Right cardiac atrium (tissue), 5 donors: ENCODE measurements around the gene DUOX1. TPM values are rescaled to one million over a fixed set of nuclear protein-coding genes. Genes with fewer than 3 reads are reported as not detected.

Experiments used
- ATAC-seq, 2 donors: fragments of 200-7000 bp; cut with Tn5 transposase; one replicate each; pipeline versions ENCODE4 v1.8.0 to v1.9.1; 2020; ENCODE audit warnings: moderate library complexity in 2 of 2, mild to moderate bottlenecking in 1 of 2
- DNase-seq, 3 donors: peaks; one replicate each; pipeline ENCODE4 v3.0.0-alpha.2; 2020
- H3K27ac ChIP-seq: one replicate; pipeline ENCODE4 v1.5.1; 2013; ENCODE audit warnings: mild to moderate bottlenecking, low read length, control low read depth, moderate library complexity
- H3K27me3 ChIP-seq: one replicate; pipeline ENCODE4 v1.6.1; 2013; ENCODE audit not compliant: control insufficient read depth, insufficient read depth
- H3K4me1 ChIP-seq: one replicate; pipeline ENCODE4 v1.6.1; 2013; ENCODE audit warnings: low read length; ENCODE audit not compliant: control insufficient read depth, insufficient read depth
- H3K4me3 ChIP-seq: one replicate; pipeline ENCODE4 v1.5.1; 2013; ENCODE audit warnings: low read length, control low read depth
- H3K9me3 ChIP-seq: one replicate; pipeline ENCODE4 v1.6.1; 2013; ENCODE audit warnings: low read length; ENCODE audit not compliant: control insufficient read depth
- WGBS: extraction: QIAGEN DNeasy Blood & Tissue Kit; methylation state at CpG from one replicate; pipeline ENCODE4 v1.1.7; 2013; 5-methylcytosine and 5-hydroxymethylcytosine counted together
- intact Hi-C, 4 donors: fragments of 100-400 bp; cut with DNase I; formaldehyde crosslinking; loops; one replicate each; pipeline versions ENCODE4 v1.11.0 to v1.14.0; 2022 to 2023
- polyA plus RNA-seq: library from polyadenylated mRNA; stranded (reverse); fragments of 200-250 nt; gene quantifications from one replicate; pipeline ENCODE4 v1.2.3, GENCODE V29; 2013
- total RNA-seq, 4 donors: library from RNA; stranded (reverse); fragmentation: NEBNext Ultra II Directional; extraction: Animal tissue kit (Norgen Biotek cat#: 25700); gene quantifications; one replicate each; pipeline ENCODE4 v1.2.1, GENCODE V29; 2021
- donor health status: healthy with polysubstance abuse.
- donor health status: DM: no; HTN: yes; CAD: no.
- donor health status: DM: no; HTN: no; CAD: no.
- donor health status: DM: no; HTN: yes; CAD: no; lungs with severe emphysema.
- donor health status: DM: yes; HTN: yes; CAD: no.

The DUOX1 gene
- total and polyA plus RNA-seq, 5 donors: 1.9 to 6.1 (median 3.3) TPM

DNA sequence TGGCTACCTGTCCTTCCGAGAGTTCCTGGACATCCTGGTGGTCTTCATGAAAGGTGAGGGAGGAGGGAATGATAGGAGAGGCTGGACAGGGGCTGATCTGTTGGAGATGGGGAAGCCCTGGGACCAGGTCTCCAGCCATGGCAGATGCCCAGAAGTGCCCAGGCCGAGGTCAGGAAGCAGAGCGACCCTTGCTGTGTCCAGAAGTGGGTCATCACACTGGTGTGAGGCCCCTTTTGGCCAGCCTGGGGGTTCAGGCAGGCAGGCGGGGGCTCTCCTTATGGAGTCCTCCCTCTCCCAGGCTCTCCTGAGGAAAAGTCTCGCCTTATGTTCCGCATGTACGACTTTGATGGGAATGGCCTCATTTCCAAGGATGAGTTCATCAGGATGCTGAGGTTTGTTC, 17.8 kb downstream of the DUOX1 start:
- DNase-seq (peak in 1 of 3 donors; percentile 35), ATAC-seq (no peak)
- Histone ChIP-seq H3K27ac (no peak overlapping the region), H3K9me3 (no peaks in the 10 kb centered on the region), H3K27me3 (no peaks in the 10 kb centered on the region), H3K4me3 (no peak overlapping the region), H3K4me1 (no peaks in the 10 kb centered on the region)
- intact Hi-C loops: no loop called here
- 93% methylated on average over 7 of the region's 7 CpGs for WGBS

GRCh38 chr15:45148076-45149059, 18.6 kb downstream of the DUOX1 start:
- intact Hi-C loops: no loop called here
- ATAC-seq: no peak
- 85% methylated on average over 12 of the region's 12 CpGs for WGBS

GRCh38 chr15:45149060-45149459, 19.3 kb downstream of the DUOX1 start:
- WGBS: 90% methylated on average over 1 of the region's 1 CpG
- no peaks in the 10 kb centered on the region for H3K4me1 ChIP-seq
- ATAC-seq (no peak), DNase-seq (no peak)
- no peak overlapping the region for H3K27ac ChIP-seq
- intact Hi-C loops: no loop called here
- no peak overlapping the region for H3K4me3 ChIP-seq
- no peaks in the 10 kb centered on the region for H3K27me3 ChIP-seq
- no peaks in the 10 kb centered on the region for H3K9me3 ChIP-seq

More at GRCh38 chr15:45148076-45149059, 18.6 kb downstream of the DUOX1 start:
- Histone ChIP-seq H3K9me3 (no peaks in the 10 kb centered on the region), H3K27me3 (no peaks in the 10 kb centered on the region), H3K4me1 (no peaks in the 10 kb centered on the region), H3K27ac (no peak overlapping the region), H3K4me3 (no peak overlapping the region)
- DNase-seq: peak in 1 of 3 donors; percentile 39

DNA sequence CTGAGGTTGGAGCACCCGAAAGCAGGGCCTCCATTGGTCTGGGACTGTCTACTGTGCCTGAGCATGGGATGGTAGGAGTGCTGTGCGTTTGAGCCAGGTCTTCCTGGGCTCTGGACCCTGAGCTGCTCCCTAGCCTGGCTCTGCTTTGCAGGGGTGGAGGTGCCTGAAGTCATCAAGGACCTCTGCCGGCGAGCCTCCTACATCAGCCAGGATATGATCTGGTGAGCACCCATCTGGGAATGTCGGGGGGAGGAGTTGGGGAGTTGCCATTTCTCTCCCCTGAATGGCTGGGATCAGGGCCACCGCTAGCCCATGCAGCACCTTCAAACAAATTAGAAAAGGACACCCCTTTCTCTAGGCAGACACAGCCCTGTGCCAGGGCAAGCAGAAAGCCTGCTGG, 20.7 kb downstream of the DUOX1 start:
- H3K4me3 ChIP-seq: no peak overlapping the region
- ATAC-seq (no peak), DNase-seq (peak in 1 of 3 donors; percentile 34)
- H3K27me3 ChIP-seq: no peaks in the 10 kb centered on the region
- H3K4me1 ChIP-seq: no peaks in the 10 kb centered on the region
- H3K27ac ChIP-seq: no peak overlapping the region
- WGBS: 72% methylated on average over 6 of the region's 6 CpGs
- no peaks in the 10 kb centered on the region for H3K9me3 ChIP-seq
- intact Hi-C loops: no loop called here

- H3K27ac ChIP-seq: no peak overlapping the region
- DNase-seq (peak in 1 of 3 donors; percentile 3), ATAC-seq (no peak)
- intact Hi-C loops: no loop called here
- 87% methylated on average over 6 of the region's 6 CpGs for WGBS
- no peak overlapping the region for H3K4me3 ChIP-seq
- no peaks in the 10 kb centered on the region for H3K27me3 ChIP-seq
- H3K9me3 ChIP-seq: no peaks in the 10 kb centered on the region
- no peaks in the 10 kb centered on the region for H3K4me1 ChIP-seq
Measured at GRCh38 chr15:45150997-45151396, 21.2 kb downstream of the DUOX1 start.

DNA sequence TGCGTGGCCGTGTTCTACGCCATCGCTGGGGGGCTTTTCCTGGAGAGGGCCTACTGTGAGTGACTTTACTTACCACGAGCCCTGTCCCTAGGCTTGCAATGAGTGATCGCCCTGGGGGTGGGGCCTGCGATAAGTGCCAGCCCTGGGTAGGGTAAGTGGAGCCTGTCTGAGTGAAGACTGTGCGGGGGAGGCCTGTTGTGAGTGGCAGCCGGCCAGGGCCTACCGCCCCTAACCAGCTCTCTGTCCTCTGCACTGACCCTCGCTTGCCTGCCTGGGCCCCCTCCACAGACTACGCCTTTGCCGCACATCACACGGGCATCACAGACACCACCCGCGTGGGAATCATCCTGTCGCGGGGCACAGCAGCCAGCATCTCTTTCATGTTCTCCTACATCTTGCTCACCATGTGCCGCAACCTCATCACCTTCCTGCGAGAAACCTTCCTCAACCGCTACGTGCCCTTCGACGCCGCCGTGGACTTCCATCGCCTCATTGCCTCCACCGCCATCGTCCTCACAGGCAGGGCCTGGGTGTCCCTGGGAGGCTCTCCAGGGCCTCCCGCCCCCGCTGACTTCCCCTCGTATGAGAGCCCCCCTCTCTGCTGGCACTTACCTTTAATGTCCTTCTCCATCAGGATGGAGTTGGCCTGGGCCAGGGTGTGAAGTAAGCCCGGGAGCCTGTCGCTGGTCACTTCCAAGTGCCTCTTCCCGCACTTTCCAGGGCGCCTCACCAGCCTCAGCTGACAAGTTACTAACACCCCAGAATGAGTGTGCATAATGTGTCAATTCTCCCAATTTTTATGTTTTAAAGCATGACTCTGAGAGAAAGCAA, 22.4 kb downstream of the DUOX1 start:
- intact Hi-C loops: no loop called here
- 91% methylated on average over 36 of the region's 36 CpGs for WGBS
- H3K27me3 ChIP-seq: no peaks in the 10 kb centered on the region
- H3K9me3 ChIP-seq: no peaks in the 10 kb centered on the region
- no peak overlapping the region for H3K27ac ChIP-seq
- no peaks in the 10 kb centered on the region for H3K4me1 ChIP-seq
- ATAC-seq (peak in 1 of 2 donors; percentile 23), DNase-seq (peak in 1 of 3 donors; percentile 46)
- no peak overlapping the region for H3K4me3 ChIP-seq

- Histone ChIP-seq H3K27ac (no peak overlapping the region), H3K4me1 (no peaks in the 10 kb centered on the region), H3K27me3 (no peaks in the 10 kb centered on the region), H3K9me3 (no peaks in the 10 kb centered on the region), H3K4me3 (no peak overlapping the region)
- intact Hi-C loops: no loop called here
- WGBS: 74% methylated on average over 8 of the region's 8 CpGs
- ATAC-seq: no peak
- peak in 1 of 3 donors; percentile 66 for DNase-seq
Measured at GRCh38 chr15:45155739-45156138, 25.9 kb downstream of the DUOX1 start.

GRCh38 chr15:45156744-45157455, 27.1 kb downstream of the DUOX1 start:
- intact Hi-C loops: no loop called here
- 64% methylated on average over 7 of the region's 7 CpGs for WGBS

DNA sequence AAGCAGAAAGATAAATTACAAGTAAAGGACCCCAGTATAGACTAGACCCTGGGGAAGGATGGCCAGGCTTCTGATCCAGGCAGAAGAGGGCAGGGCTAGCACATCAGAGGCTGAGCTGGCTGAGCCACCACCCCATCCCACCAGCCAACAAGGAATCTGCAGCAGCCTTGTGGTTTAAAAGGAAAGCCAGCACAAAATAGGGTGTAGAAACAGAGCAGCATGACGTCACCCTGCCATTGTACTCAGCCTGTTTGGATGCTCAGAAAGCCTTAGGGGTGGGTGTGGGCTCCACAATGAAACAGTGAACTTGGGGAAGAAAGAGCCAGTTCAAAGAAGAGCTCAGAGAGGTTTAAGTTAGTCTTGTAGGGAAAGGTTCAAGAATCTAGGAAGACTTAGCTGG, 28.2 kb downstream of the DUOX1 start:
- H3K4me1 ChIP-seq: no peaks in the 10 kb centered on the region
- no peaks in the 10 kb centered on the region for H3K27me3 ChIP-seq
- H3K9me3 ChIP-seq: no peaks in the 10 kb centered on the region
- no peak overlapping the region for H3K27ac ChIP-seq
- intact Hi-C loops: no loop called here
- WGBS: 59% methylated on average over 1 of the region's 1 CpG
- no peak overlapping the region for H3K4me3 ChIP-seq
- peak in 2 of 3 donors; percentile 41 to 55 for DNase-seq
- ATAC-seq: peak in 1 of 2 donors; percentile 35

More at GRCh38 chr15:45156744-45157455, 27.1 kb downstream of the DUOX1 start:
- no peaks in the 10 kb centered on the region for H3K4me1 ChIP-seq
- no peaks in the 10 kb centered on the region for H3K27me3 ChIP-seq
- H3K27ac ChIP-seq: no peak overlapping the region
- peak in 1 of 3 donors; percentile 6 for DNase-seq
- H3K9me3 ChIP-seq: no peaks in the 10 kb centered on the region
- H3K4me3 ChIP-seq: no peak overlapping the region
- peak in 1 of 2 donors; percentile 49 for ATAC-seq

DNA sequence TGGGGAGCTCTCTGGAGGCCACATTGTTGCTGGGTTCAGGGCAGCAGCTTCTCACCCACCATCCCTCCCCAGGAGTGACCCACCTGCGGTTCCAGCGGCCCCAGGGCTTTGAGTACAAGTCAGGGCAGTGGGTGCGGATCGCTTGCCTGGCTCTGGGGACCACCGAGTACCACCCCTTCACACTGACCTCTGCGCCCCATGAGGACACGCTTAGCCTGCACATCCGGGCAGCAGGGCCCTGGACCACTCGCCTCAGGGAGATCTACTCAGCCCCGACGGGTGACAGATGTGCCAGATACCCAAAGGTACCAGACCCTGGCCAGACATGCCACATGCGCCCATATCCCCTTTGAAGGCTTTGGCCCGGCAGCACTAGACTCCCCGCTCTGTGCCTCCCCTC, 31.9 kb downstream of the DUOX1 start:
- no peak overlapping the region for H3K4me3 ChIP-seq
- peak in 1 of 3 donors; percentile 44 for DNase-seq
- no peaks in the 10 kb centered on the region for H3K9me3 ChIP-seq
- no peak overlapping the region for H3K27ac ChIP-seq
- intact Hi-C loops: loop anchor here in 2 of 4 donors (10.0 kb wide), 1 partner anchor 243 kb away; a partner anchor contains a TSS
- H3K4me1 ChIP-seq: no peaks in the 10 kb centered on the region
- 88% methylated on average over 14 of the region's 14 CpGs for WGBS
- no peak for ATAC-seq
- no peaks in the 10 kb centered on the region for H3K27me3 ChIP-seq
